AG09319 (cell line): ENCODE results near the gene KLK15.

ENCODE experiments used
- DNase-seq: peaks from one replicate; pipeline ENCODE4 v3.0.0-alpha.2; 2010; ENCODE audit warnings: low read depth; ENCODE audit errors: extremely low read depth
- TF ChIP-seq, protein P1 (sequence below): IDR thresholded peaks from 2 replicates; pipeline ENCODE4 v1.5.1; 2011; ENCODE audit warnings: low read depth, mild to moderate bottlenecking, inconsistent platforms, low read length, moderate library complexity

The KLK15 gene

DNA sequence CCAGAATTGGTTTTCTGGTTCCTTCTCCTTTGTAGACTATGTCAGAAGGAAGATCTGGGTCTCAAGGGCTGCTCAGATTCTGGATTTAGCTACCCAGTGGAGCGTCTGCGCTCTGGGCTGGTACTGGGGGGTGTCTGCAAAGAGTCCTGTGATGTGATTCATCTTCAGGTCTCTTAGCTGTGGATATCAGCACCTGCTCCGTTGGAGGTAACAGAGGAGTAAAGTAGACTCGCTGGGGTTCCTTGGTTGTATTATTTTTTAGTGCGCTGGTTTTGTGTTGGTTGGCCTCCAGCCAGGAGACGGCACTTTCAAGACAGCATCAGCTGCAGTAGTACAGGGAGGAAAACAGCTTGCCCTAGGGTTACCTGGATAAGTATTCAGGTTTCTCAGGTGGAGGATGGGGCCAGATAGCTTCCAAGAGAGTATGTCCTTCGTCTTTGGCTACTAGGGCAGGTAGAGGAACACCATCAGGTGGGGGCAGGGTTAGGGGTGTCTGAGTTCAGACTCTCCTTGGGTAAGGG lies 10.4 kb upstream of the KLK15 start:
- DNase-seq = no peak
- TF ChIP-seq, protein P1, sequence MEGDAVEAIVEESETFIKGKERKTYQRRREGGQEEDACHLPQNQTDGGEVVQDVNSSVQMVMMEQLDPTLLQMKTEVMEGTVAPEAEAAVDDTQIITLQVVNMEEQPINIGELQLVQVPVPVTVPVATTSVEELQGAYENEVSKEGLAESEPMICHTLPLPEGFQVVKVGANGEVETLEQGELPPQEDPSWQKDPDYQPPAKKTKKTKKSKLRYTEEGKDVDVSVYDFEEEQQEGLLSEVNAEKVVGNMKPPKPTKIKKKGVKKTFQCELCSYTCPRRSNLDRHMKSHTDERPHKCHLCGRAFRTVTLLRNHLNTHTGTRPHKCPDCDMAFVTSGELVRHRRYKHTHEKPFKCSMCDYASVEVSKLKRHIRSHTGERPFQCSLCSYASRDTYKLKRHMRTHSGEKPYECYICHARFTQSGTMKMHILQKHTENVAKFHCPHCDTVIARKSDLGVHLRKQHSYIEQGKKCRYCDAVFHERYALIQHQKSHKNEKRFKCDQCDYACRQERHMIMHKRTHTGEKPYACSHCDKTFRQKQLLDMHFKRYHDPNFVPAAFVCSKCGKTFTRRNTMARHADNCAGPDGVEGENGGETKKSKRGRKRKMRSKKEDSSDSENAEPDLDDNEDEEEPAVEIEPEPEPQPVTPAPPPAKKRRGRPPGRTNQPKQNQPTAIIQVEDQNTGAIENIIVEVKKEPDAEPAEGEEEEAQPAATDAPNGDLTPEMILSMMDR = no peak

- TF ChIP-seq, protein P1 = no peak
- no peak for DNase-seq
Measured at GRCh38 chr19:50843205-50843604, 9.8 kb upstream of the KLK15 start.

- TF ChIP-seq, protein P1 = no peak
- DNase-seq = no peak
Measured at GRCh38 chr19:50842130-50842529, 8.8 kb upstream of the KLK15 start.

DNA sequence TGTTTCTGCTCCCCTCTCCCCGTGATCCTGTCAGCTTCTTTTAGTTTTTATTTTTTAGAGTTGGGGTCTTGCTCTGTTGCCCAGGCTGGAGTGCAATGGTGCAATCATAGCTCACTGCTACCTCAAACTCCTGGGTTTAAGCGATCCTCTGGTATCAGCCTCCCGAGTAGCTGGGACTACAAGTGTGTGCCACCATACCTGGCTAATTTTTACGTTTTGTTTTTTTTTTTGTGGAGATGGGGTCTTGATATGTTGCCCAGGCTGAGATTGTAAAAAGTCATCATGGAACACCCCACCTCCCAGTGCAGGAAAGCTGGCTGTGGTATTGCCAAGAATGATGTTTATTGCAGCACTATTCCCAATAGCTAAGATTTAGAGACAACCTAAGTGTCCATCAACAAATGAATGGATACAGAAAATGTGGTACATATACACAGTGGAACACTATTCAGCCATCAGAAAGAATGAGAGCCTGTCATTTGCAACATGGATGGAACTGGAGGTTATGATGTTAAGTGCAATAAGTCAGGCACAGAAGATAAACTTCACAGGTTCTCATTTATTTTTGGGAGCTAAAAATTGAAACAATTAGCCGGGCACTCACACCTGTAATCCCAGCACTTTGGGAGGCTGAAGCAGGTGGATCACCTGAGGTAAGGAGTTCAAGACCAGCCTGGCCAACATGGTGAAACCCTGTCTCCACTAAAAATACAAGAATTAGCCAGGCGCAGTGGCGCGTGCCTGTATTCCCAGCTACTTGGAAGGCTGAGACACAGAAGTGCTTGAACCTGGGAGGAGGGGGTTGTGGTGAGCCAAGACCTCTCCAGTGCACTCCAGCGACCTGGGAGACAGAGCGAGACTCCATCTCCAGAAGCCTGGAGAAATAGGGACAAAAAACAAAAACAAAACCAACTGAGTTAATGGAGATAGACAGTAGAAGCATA lies 6.6 kb upstream of the KLK15 start:
- TF ChIP-seq, protein P1 = no peak
- no peak for DNase-seq

- no peak for DNase-seq
- TF ChIP-seq, protein P1 = no peak
Measured at GRCh38 chr19:50838239-50838638, 4.9 kb upstream of the KLK15 start.

DNA sequence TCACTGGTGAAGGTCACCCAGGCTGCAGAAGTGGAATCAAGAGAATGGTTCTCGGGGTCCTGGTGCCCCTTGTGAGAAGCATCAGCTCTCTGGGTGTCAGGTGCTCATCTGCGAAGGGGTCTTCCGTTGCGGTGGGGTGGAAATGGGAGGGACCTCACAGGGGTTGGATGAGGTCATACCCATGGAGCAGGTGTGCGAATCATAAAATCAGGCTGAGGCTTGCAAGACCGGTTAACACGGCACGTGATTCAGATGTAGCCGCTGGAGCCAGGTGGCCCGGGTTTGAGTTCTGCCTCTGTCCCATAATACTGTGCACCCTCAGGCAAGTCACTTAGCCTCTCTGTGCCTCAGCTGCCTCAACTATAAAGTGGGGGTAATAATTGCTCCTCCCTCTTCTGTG lies 3.9 kb upstream of the KLK15 start:
- DNase-seq = no peak
- TF ChIP-seq, protein P1 = no peak

DNA sequence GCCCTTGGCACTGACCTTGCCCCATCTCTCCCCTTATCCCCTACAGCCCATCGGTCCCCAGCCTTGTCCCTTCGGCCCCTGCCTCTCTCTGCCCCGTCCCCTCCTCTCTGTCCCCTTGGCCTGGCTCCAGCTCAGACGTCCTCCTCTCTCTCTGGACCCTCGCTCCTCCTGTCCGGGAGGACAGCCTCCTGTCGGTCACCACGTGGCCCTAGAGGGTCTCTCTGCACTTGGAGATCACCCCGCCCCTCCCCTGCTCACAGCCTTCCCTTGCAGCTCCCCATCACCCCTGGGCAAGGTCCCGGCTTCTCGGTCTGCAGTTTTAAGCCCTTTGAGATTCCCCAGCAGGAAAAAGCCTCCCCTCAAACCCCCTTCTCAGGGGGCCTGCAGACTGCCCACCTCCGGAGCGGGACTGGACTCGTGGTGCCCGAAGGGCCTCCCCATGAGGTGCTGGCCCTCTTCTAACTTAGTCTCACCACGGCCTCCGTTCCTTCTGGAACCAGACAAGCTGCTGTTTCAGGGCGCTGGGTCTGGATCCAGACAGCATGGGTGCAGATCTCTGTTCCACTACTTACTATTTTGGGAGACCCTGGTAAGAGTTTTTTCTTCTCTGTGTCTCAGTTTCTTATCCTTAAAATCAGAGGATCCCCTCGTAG lies 3.3 kb upstream of the KLK15 start:
- no peak for DNase-seq
- TF ChIP-seq, protein P1 = no peak
